Head of caudate nucleus (tissue), 42 donors: ENCODE measurements around the gene SLC12A3.
"Not testable (repeated sequence)": the region's sequence is repeated elsewhere in the genome, so short reads cannot be mapped to it uniquely, and the experiment has no call there.

ENCODE experiments used
- DNase-seq, 42 donors: peaks; one replicate each; pipeline versions ENCODE4 v3.0.0 to v3.0.0-alpha.2; 2020 to 2021; ENCODE audit warnings: mixed read lengths in 7 of 42
- intact Hi-C: fragments of 100-400 bp; cut with DNase I; formaldehyde crosslinking; loops from one replicate; pipeline ENCODE4 v1.15.0; 2022

The SLC12A3 gene

DNA sequence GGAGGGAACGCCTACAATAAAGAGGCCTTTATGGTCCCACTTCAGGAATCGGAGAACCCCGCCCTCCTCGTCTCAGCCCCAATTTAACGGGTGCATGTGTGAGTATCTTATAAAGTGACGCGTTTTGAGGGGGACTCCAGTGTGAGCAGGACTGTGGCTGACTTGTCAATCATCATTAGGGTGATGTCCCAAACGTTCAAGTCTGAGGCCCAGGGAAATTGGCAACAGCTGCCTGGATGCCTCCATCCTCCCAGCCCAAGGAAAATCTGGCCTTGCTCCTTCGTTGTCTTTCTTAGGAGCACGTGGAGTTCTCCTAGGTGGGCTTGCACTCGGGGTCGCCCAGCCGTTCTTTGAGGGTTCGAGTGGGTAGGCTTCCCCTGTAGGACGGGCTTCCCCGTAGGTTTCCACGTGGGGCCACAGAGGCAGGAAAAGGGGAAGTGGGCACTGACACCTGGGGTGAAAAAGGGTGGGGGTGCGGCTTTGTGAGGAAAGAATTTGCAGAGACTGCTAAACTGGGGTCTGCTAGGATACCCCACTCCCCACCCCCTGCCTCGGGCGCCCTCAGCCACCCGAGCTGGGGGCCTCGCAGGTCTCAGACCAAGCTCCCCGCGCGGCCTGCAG lies 66.4 kb downstream of the SLC12A3 start:
- DNase-seq: peak in 12 of 42 donors; percentile 8 to 48 (median 31)
- intact Hi-C loops: loop anchor here (10.0 kb wide), 1 partner anchor 67 kb away; the partner anchor contains the start of gene SLC12A3

- intact Hi-C loops: loop anchor here (10.0 kb wide), 1 partner anchor 67 kb away; the partner anchor contains the start of gene SLC12A3
- DNase-seq: peak; percentile 99 to 100 (median 100)
Observed at GRCh38 chr16:56931892-56932720, 67.1 kb downstream of the SLC12A3 start, which contains the start of gene HERPUD1. HERPUD1 (plus strand) TSS chr16:56932142; CDS start chr16:56932245, 103 bp downstream.

DNA sequence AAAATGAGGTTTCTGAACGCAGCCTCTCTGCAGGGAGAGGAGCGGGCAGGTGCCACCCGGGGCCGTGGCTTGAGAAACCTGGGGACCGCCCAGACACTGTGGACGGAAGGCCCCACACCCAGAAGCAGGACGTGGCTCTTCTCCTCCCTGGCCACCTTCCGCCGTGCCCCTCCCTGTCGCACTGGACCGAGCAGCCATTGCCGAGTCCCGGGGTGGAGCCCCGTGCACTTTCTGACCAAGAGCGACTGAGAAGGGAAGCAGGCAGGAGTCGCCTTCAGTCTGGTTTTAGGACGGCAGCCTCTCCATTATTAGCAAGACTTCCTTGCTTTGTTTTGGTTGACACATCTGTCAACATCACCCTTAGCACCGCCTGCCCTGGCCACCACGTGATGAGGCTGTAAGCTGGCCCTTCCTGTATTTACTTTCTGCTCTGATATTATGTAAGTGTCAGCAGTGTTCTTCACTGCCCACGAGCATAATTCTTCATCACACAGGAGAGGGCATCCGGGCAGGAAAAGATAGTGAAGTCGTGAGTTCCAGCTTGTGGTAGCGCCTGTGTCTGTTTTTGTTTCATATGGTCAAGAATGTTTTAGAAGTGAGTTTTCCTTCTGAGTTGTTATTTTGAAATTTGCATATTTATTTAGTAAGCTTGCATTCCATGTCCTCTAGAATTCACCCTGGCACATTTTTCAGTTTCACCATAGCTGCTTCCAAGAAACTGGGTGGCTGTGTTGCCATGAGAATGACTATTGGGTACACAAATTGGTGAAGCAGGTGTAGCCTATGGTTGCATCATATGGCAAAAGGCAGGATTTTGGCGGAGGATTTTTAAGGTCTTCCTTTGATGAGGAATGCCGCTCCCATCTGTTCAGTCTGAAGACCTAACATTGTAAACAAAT lies 68.0 kb downstream of the SLC12A3 start:
- intact Hi-C loops: loop anchor here (10.0 kb wide), 1 partner anchor 68 kb away; the partner anchor contains the start of gene SLC12A3
- DNase-seq: peak; percentile 59 to 87 (median 76)

DNA sequence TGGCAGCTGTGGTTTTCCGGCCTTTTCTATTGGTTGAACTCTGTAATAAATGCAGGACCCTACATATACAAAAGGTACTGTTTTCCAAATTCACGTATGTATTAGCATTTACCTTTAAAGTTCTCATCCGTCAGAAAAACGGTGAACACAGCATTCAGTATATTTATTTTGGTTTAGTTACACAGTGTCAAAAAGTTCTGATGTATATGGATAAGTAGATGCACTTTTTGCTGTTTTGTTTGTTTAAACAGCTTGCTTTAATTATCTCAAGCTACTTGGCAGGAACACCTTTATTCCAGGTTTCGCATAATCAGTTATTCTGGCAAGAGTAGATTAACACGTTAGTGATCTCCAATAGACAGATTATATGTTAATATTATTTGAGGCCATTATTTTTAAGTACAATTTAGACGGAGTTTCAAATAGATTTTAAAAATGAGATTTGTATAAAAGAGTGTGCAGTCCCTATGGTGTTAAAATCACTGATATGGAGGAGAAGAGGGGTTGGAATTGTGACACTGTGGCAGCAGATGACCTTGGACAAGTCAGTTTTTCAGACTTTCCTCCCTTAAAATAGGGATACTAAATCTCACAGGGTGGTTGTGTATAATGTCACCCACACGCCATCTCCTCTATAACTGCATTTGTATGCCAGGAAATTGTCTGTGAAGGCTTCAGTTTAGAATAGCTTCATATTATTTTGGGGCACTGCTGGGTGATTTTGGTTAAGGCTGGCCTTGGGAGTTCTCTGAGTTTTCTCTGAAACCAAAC lies 69.0 kb downstream of the SLC12A3 start:
- intact Hi-C loops: loop anchor here (10.0 kb wide), 1 partner anchor 69 kb away; the partner anchor contains the start of gene SLC12A3
- no peak for DNase-seq

GRCh38 chr16:56934599-56935145 lies 69.7 kb downstream of the SLC12A3 start:
- intact Hi-C loops: loop anchor here (10.0 kb wide), 1 partner anchor 70 kb away; the partner anchor contains the start of gene SLC12A3

DNA sequence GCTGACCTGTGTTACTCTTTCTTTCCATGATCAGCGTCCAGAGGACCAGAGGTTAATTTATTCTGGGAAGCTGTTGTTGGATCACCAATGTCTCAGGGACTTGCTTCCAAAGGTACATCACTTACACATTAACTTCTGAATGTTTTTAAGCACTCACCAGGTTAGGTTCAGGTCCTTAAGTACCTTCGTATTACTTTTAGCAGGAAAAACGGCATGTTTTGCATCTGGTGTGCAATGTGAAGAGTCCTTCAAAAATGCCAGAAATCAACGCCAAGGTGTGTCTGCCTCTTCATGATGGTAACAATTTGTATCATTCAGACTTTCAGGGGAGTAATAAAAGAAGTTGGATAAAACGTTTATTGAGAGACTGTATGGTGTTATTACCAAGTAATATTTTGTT lies 70.2 kb downstream of the SLC12A3 start:
- intact Hi-C loops: loop anchor here (10.0 kb wide), 1 partner anchor 70 kb away; the partner anchor contains the start of gene SLC12A3

More at GRCh38 chr16:56934599-56935145, 69.7 kb downstream of the SLC12A3 start:
- not testable (repeated sequence) for DNase-seq

DNA sequence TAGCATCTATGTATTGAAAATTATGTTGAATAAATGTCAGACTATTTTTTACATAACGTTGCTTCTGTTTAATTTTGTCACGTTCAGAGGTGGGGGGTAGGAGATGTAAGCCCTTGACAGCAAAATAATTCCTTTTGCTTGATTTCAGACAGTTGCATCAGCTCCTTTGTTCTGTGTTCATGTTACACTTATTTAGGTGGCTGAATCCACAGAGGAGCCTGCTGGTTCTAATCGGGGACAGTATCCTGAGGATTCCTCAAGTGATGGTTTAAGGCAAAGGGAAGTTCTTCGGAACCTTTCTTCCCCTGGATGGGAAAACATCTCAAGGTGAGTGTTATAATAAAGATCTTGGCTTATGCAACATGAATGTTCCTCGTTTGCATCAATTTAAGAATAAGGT lies 71.5 kb downstream of the SLC12A3 start:
- intact Hi-C loops: loop anchor here (10.0 kb wide), 1 partner anchor 72 kb away; the partner anchor contains the start of gene SLC12A3
- no peak for DNase-seq

More for the DNA sequence above, 70.2 kb downstream of the SLC12A3 start:
- no peak for DNase-seq

DNA sequence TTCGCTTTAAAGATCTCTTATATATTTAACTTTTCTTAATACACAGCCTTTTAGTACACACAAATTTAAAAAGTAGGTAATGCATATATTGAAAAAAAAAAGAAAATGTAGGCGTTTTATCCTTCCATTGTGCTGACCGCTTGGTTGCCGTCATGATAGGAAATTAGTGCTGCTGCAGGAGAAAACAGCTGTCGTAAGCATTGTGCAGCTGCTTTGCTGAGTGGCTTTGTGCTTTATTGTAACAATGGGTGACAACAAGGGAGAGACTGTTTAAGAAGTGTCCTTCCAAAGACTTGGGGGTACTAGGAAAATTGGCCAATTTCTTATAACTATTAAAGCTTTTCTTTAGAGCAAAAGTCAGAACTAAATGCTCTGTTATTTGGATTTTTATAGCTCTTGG lies 71.9 kb downstream of the SLC12A3 start:
- intact Hi-C loops: loop anchor here (10.0 kb wide), 1 partner anchor 72 kb away; the partner anchor contains the start of gene SLC12A3
- DNase-seq: peak in 2 of 42 donors; percentile 48 to 53

GRCh38 chr16:56938664-56939513 lies 73.9 kb downstream of the SLC12A3 start:
- intact Hi-C loops: loop anchor here (10.0 kb wide), 1 partner anchor 74 kb away; the partner anchor contains the start of gene SLC12A3
- no peak for DNase-seq

GRCh38 chr16:56939801-56940200 lies 74.8 kb downstream of the SLC12A3 start:
- no peak for DNase-seq
- intact Hi-C loops: loop anchor here (10.0 kb wide), 1 partner anchor 75 kb away; the partner anchor contains the start of gene SLC12A3

- intact Hi-C loops: no loop called here
- DNase-seq: peak in 1 of 42 donors; percentile 7
Observed at GRCh38 chr16:56941092-56941491, 76.1 kb downstream of the SLC12A3 start.

DNA sequence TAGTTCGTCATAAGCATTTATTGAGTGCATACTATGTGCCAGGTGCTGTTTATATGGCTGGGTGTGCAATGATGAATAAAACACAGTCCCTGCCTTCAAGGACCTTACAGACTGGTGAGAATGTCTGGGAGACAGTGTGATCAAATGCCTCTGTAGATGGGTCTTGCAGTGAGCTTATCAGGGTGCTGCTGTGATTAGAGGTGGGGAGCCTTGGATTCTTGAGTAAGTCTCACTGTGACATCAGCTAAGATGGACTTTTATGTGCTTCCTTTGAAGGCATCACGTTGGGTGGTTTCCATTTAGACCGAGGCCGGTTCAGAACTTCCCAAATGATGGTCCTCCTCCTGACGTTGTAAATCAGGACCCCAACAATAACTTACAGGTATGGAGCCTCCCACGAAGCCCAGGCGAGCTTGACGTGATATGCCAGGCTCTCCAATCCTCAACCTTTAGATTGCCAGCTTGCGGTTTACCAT lies 76.9 kb downstream of the SLC12A3 start:
- peak in 1 of 42 donors; percentile 9 for DNase-seq
- intact Hi-C loops: no loop called here

- intact Hi-C loops: no loop called here
- peak in 2 of 42 donors; percentile 19 to 38 for DNase-seq
Observed at GRCh38 chr16:56943761-56944375, 78.9 kb downstream of the SLC12A3 start.

GRCh38 chr16:56944954-56945839 lies 80.2 kb downstream of the SLC12A3 start:
- peak in 5 of 42 donors; percentile 11 to 42 (median 30) for DNase-seq
- intact Hi-C loops: no loop called here
